ENCODE measurements around the gene VEZF1. TPM values are rescaled to one million over a fixed set of nuclear protein-coding genes. Genes with fewer than 3 reads are reported as not detected.

VEZF1 gene
- total and polyA plus RNA-seq, 2 of the 4 experiments (the other 2 are of a cell fraction): 21.1 to 42.1 TPM

- ATAC-seq (ENCODE audit: low read depth) (peak; percentile 91), DNase-seq (peak; percentile 81)
- Histone ChIP-seq H3K14ac (replicated peaks; ENCODE audit: low read depth, low read length) (no peak overlapping the region), H4K8ac (ENCODE audit: low read depth in 2 of 2, low read length in 2 of 2) (0 out of 4 replicates have a peak overlapping the region, but pooled peaks of 1 of the 2 experiments have one; percentile 27), H3K4me1 (ENCODE audit: control insufficient read depth, insufficient read depth, low read length) (peaks cover 2% of the 10 kb centered on the region; the same call in 1 of the 2 replicates), H2BK120ac (ENCODE audit: low read depth, low read length) (no peak overlapping the region), H2BK15ac (ENCODE audit: low read depth, low read length) (no peak overlapping the region), H3K9me1 (ENCODE audit: insufficient read depth, low read length) (no peaks in the 10 kb centered on the region), H2AK9ac (replicated peaks; ENCODE audit: low read depth, low read length, poor library complexity) (no peak overlapping the region), H3K56ac (ENCODE audit: extremely low read depth, insufficient read depth, low read length) (no peak overlapping the region), H4K5ac (ENCODE audit: low read depth, low read length) (no peak overlapping the region), H3K27me3 (ENCODE audit: control insufficient read depth, insufficient read depth, low read length) (no peaks in the 10 kb centered on the region), H2BK20ac (ENCODE audit: low read depth, low read length) (no peak overlapping the region), H3K18ac (ENCODE audit: low read depth, low read length) (no peak overlapping the region), H2BK5ac (ENCODE audit: low read depth, low read length, poor library complexity, severe bottlenecking) (no peak overlapping the region), H2AFZ (replicated peaks; ENCODE audit: low read length, poor library complexity) (peak overlapping the region; percentile 36), H2AK5ac (ENCODE audit: low read depth, low read length) (no peak overlapping the region; the same call in 1 of the 2 replicates), H4K20me1 (ENCODE audit: insufficient read depth, low read length) (peaks cover 13% of the 10 kb centered on the region; the same call in 1 of the 2 replicates), H3K9me3 (ENCODE audit: control insufficient read depth, insufficient read depth, low read length) (no peaks in the 10 kb centered on the region), H3K23ac (ENCODE audit: low read depth, low read length) (no peak overlapping the region), H3K27ac (ENCODE audit: insufficient read depth, low read length) (no peak overlapping the region), H3K9ac (ENCODE audit: low read depth, low read length) (0 out of 2 replicates have a peak overlapping the region, but pooled peaks have one; percentile 12), H3K79me1 (ENCODE audit: low read depth in 1 of 2, low read length in 2 of 2) (peaks cover 10 to 30% of the 10 kb centered on the region in 2 experiments; a peak in 3 of 4 replicates), H3K4ac (ENCODE audit: low read depth, low read length) (no peak overlapping the region; the same call in 1 of the 2 replicates), H4K91ac (ENCODE audit: insufficient read depth, low read depth, low read length) (no peak overlapping the region), H3K36me3 (ENCODE audit: control insufficient read depth, insufficient read depth, low read length) (peaks cover 6% of the 10 kb centered on the region), H3K4me3 (ENCODE audit: insufficient read depth, low read depth, low read length) (no peak overlapping the region), H3K4me2 (ENCODE audit: low read depth, low read length) (no peak overlapping the region)
- WGBS, 2 experiments (ENCODE audit: extremely low coverage in 2 of 2, insufficient read length in 1 of 2): no CpG with 5 or more reads among the region's 4 CpGs
- ChIA-PET CTCF (interaction anchor here (0.6 to 1.8 kb wide), 7 partner anchors 9 to 162 kb away, joined by 3 to 11 read pairs (median 3); no protein-coding TSS in a partner anchor), POLR2A (ENCODE audit: unreplicated experiment) (no interaction called here)
- dilution Hi-C loops (cut with HindIII; ENCODE audit: low sequenced_read_pairs, unreplicated experiment): loop anchor here (25.0 kb wide), 1 partner anchor 133 kb away; the partner anchor contains the start of gene MRPS23
- intact Hi-C loops (cut with micrococcal nuclease): loop anchor here (1.0 to 2.0 kb wide), 3 partner anchors 103 to 865 kb away; no protein-coding TSS in a partner anchor
- BruUV-seq (replicated peaks): no TSS peak
- in situ Hi-C loops (cut with MboI; ENCODE audit: low sequenced_read_pairs): loop anchor here (5.0 kb wide), 1 partner anchor 138 kb away; no protein-coding TSS in a partner anchor
- TF ChIP-seq RCOR1 (IDR thresholded peaks at IDR 0.05; ENCODE audit: insufficient replicate concordance, low read length) (no peak), MAZ (IDR thresholded peaks at IDR 0.05; ENCODE audit: borderline replicate concordance, low read depth, low read length) (no peak), POLR2A (IDR thresholded peaks at IDR 0.05; ENCODE audit: low read depth, low read length) (no peak), MAFK (IDR thresholded peaks at IDR 0.05; ENCODE audit: low read depth, low read length) (no peak), BHLHE40 (IDR thresholded peaks at IDR 0.05; ENCODE audit: low read depth, low read length) (no peak), CEBPB (IDR thresholded peaks at IDR 0.05; ENCODE audit: low read depth, low read length) (no peak), FOS (IDR thresholded peaks at IDR 0.05; ENCODE audit: low read depth, low read length) (no peak), NFE2L2 (IDR thresholded peaks at IDR 0.05; ENCODE audit: low read depth, low read length) (no peak), CHD1 (IDR thresholded peaks at IDR 0.05; ENCODE audit: low read depth, low read length) (no peak), SMC3 (IDR thresholded peaks at IDR 0.05; ENCODE audit: low read depth, low read length) (peak; percentile 91)
- TF ChIP-seq, protein P1, sequence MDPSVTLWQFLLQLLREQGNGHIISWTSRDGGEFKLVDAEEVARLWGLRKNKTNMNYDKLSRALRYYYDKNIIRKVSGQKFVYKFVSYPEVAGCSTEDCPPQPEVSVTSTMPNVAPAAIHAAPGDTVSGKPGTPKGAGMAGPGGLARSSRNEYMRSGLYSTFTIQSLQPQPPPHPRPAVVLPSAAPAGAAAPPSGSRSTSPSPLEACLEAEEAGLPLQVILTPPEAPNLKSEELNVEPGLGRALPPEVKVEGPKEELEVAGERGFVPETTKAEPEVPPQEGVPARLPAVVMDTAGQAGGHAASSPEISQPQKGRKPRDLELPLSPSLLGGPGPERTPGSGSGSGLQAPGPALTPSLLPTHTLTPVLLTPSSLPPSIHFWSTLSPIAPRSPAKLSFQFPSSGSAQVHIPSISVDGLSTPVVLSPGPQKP (IDR thresholded peaks at IDR 0.05; ENCODE audit: borderline replicate concordance, low read depth, low read length): no peak
- TF ChIP-seq, protein P2, sequence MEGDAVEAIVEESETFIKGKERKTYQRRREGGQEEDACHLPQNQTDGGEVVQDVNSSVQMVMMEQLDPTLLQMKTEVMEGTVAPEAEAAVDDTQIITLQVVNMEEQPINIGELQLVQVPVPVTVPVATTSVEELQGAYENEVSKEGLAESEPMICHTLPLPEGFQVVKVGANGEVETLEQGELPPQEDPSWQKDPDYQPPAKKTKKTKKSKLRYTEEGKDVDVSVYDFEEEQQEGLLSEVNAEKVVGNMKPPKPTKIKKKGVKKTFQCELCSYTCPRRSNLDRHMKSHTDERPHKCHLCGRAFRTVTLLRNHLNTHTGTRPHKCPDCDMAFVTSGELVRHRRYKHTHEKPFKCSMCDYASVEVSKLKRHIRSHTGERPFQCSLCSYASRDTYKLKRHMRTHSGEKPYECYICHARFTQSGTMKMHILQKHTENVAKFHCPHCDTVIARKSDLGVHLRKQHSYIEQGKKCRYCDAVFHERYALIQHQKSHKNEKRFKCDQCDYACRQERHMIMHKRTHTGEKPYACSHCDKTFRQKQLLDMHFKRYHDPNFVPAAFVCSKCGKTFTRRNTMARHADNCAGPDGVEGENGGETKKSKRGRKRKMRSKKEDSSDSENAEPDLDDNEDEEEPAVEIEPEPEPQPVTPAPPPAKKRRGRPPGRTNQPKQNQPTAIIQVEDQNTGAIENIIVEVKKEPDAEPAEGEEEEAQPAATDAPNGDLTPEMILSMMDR (conservative IDR thresholded peaks at IDR 0.05; ENCODE audit: low read depth, low read length): peak; percentile 73
- TF ChIP-seq, protein P3, sequence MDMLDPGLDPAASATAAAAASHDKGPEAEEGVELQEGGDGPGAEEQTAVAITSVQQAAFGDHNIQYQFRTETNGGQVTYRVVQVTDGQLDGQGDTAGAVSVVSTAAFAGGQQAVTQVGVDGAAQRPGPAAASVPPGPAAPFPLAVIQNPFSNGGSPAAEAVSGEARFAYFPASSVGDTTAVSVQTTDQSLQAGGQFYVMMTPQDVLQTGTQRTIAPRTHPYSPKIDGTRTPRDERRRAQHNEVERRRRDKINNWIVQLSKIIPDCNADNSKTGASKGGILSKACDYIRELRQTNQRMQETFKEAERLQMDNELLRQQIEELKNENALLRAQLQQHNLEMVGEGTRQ (IDR thresholded peaks at IDR 0.05; ENCODE audit: low read depth, low read length): no peak
These were observed 7.3 kb upstream of the VEZF1 start for GRCh38 chr17:57995076-57995956.
